NK-92 (cell line): ENCODE measurements around the gene SZT2.
"Not testable (repeated sequence)": the region's sequence is repeated elsewhere in the genome, so short reads cannot be mapped to it uniquely, and the experiment has no call there.

Experiments
- DNase-seq: peaks from one replicate; lab custom pipeline; 2025; ENCODE audit not compliant: unreplicated experiment; lab: John Stamatoyannopoulos, UW

Gene SZT2

GRCh38 chr1:43386676-43387075 lies 3.0 kb upstream of the SZT2 start:
- DNase-seq: no peak

DNA sequence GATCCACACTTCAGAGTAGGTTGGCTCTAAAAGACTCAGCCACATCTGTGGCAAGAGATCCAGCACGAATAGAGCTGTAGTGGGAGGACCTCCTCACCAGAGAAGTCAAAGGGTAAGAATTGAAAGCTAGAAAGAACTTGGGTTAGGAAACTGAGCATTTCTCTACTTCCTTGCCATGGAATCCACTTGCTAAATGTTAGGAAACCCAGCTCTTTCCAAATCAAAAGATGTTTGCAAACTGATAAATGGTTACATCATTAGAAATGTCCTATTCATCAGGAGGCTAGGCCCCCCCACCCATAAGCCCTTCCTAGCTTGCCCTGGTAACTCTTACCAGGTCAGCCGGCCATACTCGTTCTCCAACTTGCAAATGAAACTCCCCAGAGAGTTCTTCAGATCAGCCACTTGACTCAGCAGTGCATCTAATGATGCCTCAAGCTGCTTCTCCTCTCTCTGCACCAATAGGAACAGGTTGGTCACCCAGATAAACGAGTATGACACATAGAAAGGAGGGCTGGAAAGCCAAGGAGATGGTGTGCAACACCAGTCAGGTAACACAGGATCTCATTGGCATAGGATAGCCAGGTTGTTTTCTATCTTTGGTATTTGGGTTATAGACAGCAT lies 1.6 kb upstream of the SZT2 start:
- no peak for DNase-seq

DNA sequence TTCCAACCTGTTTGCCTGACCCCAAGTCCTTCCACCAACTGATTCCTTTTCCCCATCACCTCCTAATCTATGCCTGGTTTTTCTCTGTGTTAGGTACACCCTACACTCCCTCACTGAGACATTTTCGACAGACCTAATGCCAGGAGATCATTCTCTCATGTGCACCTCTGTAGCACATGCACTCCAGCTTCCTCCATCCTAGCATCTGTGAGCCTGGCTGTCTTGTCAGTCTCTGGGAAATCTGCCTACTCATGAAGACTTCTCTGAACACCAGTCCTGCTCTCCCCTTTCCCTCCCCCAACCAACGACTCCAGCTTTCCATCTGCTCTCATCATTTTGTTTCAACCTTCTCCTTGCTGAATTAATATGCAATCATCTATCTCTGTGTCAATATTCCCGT lies 1.1 kb upstream of the SZT2 start:
- DNase-seq: no peak

DNA sequence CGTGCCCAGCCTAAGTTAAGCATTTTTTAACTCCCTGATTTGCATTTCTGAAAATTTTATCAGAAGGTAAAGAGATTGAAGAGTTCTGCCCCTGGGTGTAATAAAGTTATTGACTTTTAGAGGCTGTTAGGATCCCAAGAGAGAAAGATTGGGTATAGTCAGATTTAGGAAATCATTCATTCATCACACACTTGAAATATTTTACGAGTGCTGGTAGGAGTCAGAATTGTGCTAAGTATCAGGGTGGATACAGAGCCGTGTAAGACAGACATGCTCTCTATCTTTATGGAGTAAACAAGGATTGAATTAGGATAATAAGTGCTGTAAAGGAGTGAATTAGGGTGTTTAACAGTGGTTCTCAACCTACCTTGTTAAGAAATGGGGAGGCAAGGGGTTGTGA lies 3.0 kb downstream of the SZT2 start:
- DNase-seq: no peak

DNA sequence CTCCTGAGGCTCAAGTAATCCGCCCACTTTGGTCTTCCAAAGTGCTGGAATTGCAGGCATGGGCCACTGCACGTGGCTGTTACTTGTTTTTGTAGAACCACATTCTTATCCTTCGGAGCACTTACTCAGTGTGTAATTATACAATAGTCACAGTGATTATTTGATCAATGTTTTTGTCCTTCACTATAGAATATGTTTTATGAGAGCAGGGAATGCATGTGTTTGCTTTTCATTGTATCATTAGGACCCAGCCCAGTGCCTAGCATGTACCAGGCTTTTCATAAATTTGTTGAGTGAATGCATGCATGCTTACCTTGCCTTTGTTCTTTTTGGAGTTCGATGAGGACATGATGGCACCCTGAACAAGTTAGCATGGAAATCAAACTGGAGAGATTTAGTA lies 5.8 kb downstream of the SZT2 start:
- no peak for DNase-seq

- no peak for DNase-seq
These were observed 6.4 kb downstream of the SZT2 start for GRCh38 chr1:43396059-43396458.

GRCh38 chr1:43398227-43398626 lies 8.5 kb downstream of the SZT2 start:
- no peak for DNase-seq

DNA sequence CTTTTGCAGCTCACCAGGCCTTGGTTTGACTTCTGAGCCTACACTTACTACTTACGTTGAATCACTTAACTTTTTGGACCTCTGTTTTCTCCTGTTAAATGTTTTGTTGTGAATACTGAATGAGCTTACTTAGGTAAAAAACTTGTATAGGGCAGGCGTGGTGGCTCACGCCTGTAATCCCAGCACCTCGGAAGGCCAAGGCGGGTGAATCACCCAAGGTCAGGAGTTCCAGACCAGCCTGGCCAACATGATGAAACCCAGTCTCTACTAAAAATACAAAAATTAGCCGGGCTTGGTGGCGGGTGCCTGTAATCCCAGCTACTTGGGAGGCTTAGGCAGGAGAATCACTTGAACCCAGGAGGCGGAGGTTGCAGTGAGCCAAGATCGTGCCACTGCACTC lies 10.7 kb downstream of the SZT2 start:
- not testable (repeated sequence) for DNase-seq

- DNase-seq: no peak
These were observed 12.6 kb downstream of the SZT2 start for GRCh38 chr1:43402089-43402865.

- DNase-seq: no peak
These were observed 14.7 kb downstream of the SZT2 start for GRCh38 chr1:43404353-43404752.

GRCh38 chr1:43405219-43405875 lies 15.6 kb downstream of the SZT2 start:
- DNase-seq: no peak

DNA sequence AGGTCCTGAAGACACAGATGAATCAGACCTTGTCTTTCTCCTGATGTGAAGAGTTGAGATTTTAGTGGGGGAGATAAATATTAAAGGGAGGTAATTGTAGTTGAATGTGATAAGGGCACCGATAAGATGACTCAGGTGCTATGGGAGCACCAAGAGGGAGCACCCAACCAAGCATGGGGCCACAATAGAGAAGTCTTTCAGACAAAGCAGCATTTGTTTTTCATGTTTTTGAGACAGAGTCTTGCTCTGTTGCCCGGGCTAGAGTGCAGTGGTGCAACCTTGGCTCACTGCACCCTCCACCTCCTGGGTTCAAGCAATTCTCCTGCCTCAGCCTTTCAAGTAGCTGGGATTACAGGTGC lies 16.2 kb downstream of the SZT2 start:
- DNase-seq: no peak

DNA sequence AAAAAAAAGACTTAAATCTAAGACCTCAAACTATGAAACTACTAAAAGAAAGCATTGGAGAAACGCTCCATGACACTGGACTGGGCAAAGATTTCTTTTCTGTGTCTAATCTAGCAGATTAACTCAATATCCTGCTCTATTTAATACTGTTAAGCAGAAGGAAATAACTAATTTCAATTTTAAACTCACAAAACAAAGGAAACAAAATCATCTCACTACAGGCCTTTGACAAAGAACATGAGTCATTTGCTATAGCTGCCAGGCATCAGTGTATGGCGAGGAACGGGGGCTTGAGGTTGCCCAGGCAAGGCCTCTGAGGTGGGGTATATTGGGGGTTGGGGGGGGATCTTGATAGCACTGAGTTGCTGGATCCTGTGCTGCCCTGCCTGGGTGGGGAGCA lies 20.9 kb downstream of the SZT2 start:
- no peak for DNase-seq

DNA sequence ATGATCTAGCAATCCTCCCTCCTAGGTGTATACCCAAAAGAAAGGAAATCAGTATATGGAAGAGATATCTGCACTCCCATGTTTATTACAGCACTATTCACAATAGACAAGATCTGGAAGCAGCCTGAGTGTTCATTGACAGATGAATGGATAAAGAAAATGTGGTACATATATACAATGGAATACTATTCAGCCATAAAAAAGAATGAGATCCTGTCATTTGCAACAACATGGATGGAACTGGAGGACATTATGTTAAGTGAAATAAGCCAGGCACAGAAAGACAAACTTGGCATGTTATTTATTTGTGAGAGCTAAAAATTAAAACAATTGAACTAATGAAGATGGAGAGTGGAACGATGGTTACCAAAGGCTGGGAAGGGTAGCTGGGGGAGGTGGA lies 23.7 kb downstream of the SZT2 start:
- not testable (repeated sequence) for DNase-seq

- no peak for DNase-seq
These were observed 25.0 kb downstream of the SZT2 start for GRCh38 chr1:43414634-43415223.

DNA sequence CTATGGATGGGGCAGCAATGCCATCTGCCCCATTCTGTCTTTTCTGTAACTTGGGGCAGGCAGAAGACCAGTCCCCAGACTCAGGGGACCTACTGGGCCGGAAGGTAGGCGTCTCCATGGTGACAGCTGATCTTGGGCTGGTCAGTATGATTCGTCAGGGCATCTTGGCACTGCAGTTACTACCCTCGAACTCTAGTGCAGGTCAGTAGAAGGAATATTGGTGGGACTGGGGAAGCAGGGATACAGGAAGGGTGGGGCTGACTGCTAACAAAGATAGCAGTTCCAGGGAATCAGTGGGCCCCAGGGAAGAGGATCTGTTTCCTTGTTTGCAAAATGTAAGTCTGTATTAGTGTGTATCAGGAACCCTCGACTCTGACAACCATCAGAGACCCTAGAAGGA lies 26.2 kb downstream of the SZT2 start:
- no peak for DNase-seq

- no peak for DNase-seq
These were observed 29.2 kb downstream of the SZT2 start for GRCh38 chr1:43418858-43419257.

DNA sequence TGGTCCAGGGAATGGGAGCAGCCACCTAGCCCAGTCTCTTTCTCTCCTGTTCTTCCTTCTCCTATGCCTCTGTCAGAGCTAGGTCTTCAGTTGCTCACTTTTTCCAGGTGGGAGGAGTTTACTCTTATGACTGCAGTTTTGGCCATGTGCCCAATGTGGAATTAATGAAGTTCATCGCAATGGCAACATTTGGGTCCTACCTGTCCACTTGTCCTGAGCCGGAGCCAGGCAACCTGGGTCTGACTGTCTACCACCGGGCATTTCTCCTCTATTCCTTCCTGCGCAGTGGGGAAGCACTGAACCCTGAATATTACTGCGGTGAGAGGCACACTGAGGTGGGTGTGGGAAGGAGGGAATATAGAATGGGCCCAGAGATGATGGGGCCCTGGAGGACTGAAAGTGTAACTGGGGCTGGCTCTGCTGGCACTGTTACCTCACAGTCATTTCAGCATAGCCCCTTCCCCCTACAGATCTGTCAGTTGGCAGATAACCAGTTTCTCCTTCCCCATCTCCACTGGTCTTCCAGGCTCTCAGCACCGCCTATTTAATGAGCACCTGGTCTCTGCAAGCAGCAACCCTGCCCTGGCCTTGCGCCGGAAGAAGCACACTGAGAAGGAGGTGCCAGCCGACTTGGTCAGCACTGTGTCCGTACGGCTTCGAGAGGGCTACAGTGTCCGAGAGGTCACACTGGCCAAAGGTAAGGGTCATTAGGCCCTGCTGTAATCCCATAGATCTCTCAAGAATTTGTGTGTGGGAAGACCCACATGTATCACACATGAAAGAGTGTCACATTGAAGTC lies 30.1 kb downstream of the SZT2 start:
- DNase-seq: no peak

DNA sequence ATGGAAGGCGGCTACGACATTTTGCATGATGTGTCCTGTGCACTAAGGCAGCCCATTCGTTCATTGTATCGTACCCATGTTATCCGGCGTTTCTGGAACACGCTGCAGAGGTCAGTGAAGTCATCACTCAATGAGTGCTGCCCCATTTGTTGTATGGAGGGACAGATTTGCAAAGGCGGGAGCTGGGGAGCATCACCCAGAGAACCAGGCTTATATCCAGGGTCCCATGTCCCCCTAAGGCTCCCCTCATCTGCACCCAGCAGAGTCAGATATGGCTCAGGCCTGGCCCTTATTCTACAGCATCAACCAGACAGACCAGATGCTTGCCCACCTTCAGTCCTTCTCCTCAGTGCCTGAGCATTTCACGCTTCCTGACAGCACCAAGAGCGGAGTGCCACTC lies 31.2 kb downstream of the SZT2 start:
- DNase-seq: no peak

- DNase-seq: no peak
These were observed 31.7 kb downstream of the SZT2 start for GRCh38 chr1:43421396-43421795.
